ENCODE measurements around the gene GYG2. TPM values are rescaled to one million over a fixed set of nuclear protein-coding genes. Genes with fewer than 3 reads are reported as not detected.
"Not testable (repeated sequence)": the region's sequence is repeated elsewhere in the genome, so short reads cannot be mapped to it uniquely, and the experiment has no call there.

GYG2 gene
- total RNA-seq, 1 experiment from 2014 or later = 47.6 TPM

- CTCF ChIA-PET = interaction anchor here (1.7 kb wide), 1 partner anchor 11 kb away, joined by 4 read pairs; no protein-coding TSS in a partner anchor
- no peaks in the 10 kb centered on the region for H3K36me3 Mint-ChIP-seq
- H3K27ac Mint-ChIP-seq = peak overlapping the region; percentile 100
Measured at GRCh38 chrX:2801223-2801622, 27.5 kb upstream of the GYG2 start.

DNA sequence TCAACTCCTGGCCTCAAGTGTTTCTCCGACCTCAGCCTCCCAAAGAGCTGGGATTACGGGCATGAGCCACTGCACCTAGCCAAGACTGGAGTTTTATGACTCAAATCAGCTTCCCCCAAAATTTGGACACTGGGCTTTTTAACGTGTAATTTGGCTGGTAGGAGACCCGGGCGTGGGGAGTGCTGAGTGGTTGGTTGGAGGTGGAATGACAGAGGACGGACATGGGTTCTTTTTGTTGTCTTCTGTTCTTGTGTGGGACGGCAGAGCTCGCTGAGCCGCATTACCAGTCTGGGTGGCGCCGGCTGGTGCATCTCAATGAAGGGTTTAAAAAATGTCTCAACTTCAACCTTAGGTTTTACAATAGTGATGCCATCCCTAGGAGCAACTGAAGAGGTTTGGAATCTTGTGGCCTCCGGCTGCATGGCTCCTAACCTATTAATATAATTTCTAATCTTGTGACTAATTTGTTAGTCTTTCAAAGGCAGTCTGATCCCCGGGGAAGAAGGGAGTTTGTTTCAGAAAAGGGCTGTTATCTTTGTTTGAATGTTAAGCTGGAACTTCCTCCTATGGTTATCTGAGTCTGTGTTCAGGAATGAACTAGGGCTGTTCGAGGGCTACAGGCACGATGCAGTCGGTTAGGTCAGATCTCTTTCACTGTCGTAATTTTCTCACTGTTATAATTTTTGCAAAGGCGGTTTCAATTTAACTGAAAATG is 26.2 kb upstream of the GYG2 start:
- H3K4me3 Mint-ChIP-seq; POLR2A ChIA-PET; DNase-seq (ENCODE audit: low spot score); H3K9me3 Mint-ChIP-seq; H3K36me3 Mint-ChIP-seq; H3K27me3 Mint-ChIP-seq (ENCODE audit: low read depth); ATAC-seq: not testable (repeated sequence)
- H3K27ac Mint-ChIP-seq = peak overlapping the region; percentile 95
- CTCF ChIA-PET = interaction anchor here (1.7 kb wide), 1 partner anchor 10 kb away, joined by 4 read pairs; no protein-coding TSS in a partner anchor
- H3K4me1 Mint-ChIP-seq = peaks cover 68% of the 10 kb centered on the region

More at GRCh38 chrX:2801223-2801622, 27.5 kb upstream of the GYG2 start:
- peaks cover 60% of the 10 kb centered on the region for H3K4me1 Mint-ChIP-seq
- H3K9me3 Mint-ChIP-seq = no peaks in the 10 kb centered on the region
- POLR2A ChIA-PET = no interaction called here
- TF ChIP-seq ZNF263 (CRISPR knock-in tag; IDR thresholded peaks at IDR 0.05; ENCODE audit: low read depth) (no peak), ZNF232 (CRISPR knock-in tag; IDR thresholded peaks at IDR 0.05) (no peak)
- TF ChIP-seq, protein P1, sequence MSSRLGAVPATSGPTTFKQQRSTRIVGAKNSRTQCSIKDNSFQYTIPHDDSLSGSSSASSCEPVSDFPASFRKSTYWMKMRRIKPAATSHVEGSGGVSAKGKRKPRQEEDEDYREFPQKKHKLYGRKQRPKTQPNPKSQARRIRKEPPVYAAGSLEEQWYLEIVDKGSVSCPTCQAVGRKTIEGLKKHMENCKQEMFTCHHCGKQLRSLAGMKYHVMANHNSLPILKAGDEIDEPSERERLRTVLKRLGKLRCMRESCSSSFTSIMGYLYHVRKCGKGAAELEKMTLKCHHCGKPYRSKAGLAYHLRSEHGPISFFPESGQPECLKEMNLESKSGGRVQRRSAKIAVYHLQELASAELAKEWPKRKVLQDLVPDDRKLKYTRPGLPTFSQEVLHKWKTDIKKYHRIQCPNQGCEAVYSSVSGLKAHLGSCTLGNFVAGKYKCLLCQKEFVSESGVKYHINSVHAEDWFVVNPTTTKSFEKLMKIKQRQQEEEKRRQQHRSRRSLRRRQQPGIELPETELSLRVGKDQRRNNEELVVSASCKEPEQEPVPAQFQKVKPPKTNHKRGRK (CRISPR knock-in tag; IDR thresholded peaks at IDR 0.05; ENCODE audit: borderline replicate concordance) = no peak
- peak overlapping the region; percentile 69 for H3K4me3 Mint-ChIP-seq
- no peaks in the 10 kb centered on the region for H3K27me3 Mint-ChIP-seq (ENCODE audit: low read depth)
- ATAC-seq (no peak), DNase-seq (ENCODE audit: low spot score) (no peak)

- peaks cover 77% of the 10 kb centered on the region for H3K4me1 Mint-ChIP-seq
- not testable (repeated sequence) for H3K36me3 Mint-ChIP-seq
Measured at GRCh38 chrX:2803486-2803885, 25.2 kb upstream of the GYG2 start.

GRCh38 chrX:2804106-2804843 is 24.5 kb upstream of the GYG2 start:
- peak; percentile 43 for ATAC-seq
- POLR2A ChIA-PET; H3K36me3 Mint-ChIP-seq; H3K4me3 Mint-ChIP-seq; CTCF ChIA-PET; H3K9me3 Mint-ChIP-seq; DNase-seq (ENCODE audit: low spot score); H3K27me3 Mint-ChIP-seq (ENCODE audit: low read depth): not testable (repeated sequence)
- Mint-ChIP-seq H3K4me1 (peaks cover 69% of the 10 kb centered on the region), H3K27ac (peak overlapping the region; percentile 96)

More at GRCh38 chrX:2803486-2803885, 25.2 kb upstream of the GYG2 start:
- DNase-seq (ENCODE audit: low spot score); CTCF ChIA-PET; H3K9me3 Mint-ChIP-seq; H3K27me3 Mint-ChIP-seq (ENCODE audit: low read depth); POLR2A ChIA-PET; H3K4me3 Mint-ChIP-seq: not testable (repeated sequence)
- TF ChIP-seq USF2 (CRISPR knock-in tag; IDR thresholded peaks at IDR 0.05) (peak; percentile 50), USF1 (CRISPR knock-in tag; IDR thresholded peaks at IDR 0.05) (peak; percentile 35; the same call in 1 of the 2 replicates)
- H3K27ac Mint-ChIP-seq = peak overlapping the region; percentile 96
- peak; percentile 6; the same call in 1 of the 2 replicates for ATAC-seq

GRCh38 chrX:2804858-2805257 is 23.9 kb upstream of the GYG2 start:
- Mint-ChIP-seq H3K4me1 (peaks cover 64% of the 10 kb centered on the region), H3K27ac (peak overlapping the region; percentile 96), H3K9me3 (peaks cover 12% of the 10 kb centered on the region)
- POLR2A ChIA-PET; H3K4me3 Mint-ChIP-seq; H3K36me3 Mint-ChIP-seq; H3K27me3 Mint-ChIP-seq (ENCODE audit: low read depth); CTCF ChIA-PET; DNase-seq (ENCODE audit: low spot score): not testable (repeated sequence)
- ATAC-seq = peak; percentile 20

GRCh38 chrX:2811271-2811670 is 17.5 kb upstream of the GYG2 start:
- no peaks in the 10 kb centered on the region; the same call in 1 of the 2 replicates for H3K27me3 Mint-ChIP-seq (ENCODE audit: low read depth)
- DNase-seq (ENCODE audit: low spot score) = no peak
- no peak for ATAC-seq
- peaks cover 12% of the 10 kb centered on the region for H3K9me3 Mint-ChIP-seq
- H3K4me1 Mint-ChIP-seq = peaks cover 25% of the 10 kb centered on the region
- H3K36me3 Mint-ChIP-seq = peaks cover 9% of the 10 kb centered on the region
- H3K4me3 Mint-ChIP-seq = no peak overlapping the region
- CTCF ChIA-PET = no interaction called here
- POLR2A ChIA-PET = no interaction called here
- H3K27ac Mint-ChIP-seq = no peak overlapping the region
- no peak for TF ChIP-seq TCF7 (CRISPR knock-in tag; IDR thresholded peaks at IDR 0.05; ENCODE audit: low read depth)
- TF ChIP-seq NR3C1 (CRISPR knock-in tag; conservative IDR thresholded peaks at IDR 0.05; ENCODE audit: low read depth) = no peak
- TF ChIP-seq, protein P2, sequence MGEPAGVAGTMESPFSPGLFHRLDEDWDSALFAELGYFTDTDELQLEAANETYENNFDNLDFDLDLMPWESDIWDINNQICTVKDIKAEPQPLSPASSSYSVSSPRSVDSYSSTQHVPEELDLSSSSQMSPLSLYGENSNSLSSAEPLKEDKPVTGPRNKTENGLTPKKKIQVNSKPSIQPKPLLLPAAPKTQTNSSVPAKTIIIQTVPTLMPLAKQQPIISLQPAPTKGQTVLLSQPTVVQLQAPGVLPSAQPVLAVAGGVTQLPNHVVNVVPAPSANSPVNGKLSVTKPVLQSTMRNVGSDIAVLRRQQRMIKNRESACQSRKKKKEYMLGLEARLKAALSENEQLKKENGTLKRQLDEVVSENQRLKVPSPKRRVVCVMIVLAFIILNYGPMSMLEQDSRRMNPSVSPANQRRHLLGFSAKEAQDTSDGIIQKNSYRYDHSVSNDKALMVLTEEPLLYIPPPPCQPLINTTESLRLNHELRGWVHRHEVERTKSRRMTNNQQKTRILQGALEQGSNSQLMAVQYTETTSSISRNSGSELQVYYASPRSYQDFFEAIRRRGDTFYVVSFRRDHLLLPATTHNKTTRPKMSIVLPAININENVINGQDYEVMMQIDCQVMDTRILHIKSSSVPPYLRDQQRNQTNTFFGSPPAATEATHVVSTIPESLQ (CRISPR knock-in tag; IDR thresholded peaks at IDR 0.05) = no peak
- TF ChIP-seq, protein P3, sequence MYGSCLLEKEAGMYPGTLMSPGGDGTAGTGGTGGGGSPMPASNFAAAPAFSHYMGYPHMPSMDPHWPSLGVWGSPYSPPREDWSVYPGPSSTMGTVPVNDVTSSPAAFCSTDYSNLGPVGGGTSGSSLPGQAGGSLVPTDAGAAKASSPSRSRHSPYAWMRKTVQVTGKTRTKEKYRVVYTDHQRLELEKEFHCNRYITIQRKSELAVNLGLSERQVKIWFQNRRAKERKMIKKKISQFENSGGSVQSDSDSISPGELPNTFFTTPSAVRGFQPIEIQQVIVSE (CRISPR knock-in tag; IDR thresholded peaks at IDR 0.05; ENCODE audit: borderline replicate concordance) = no peak
- TF ChIP-seq IRF2 (CRISPR knock-in tag; IDR thresholded peaks at IDR 0.05; ENCODE audit: borderline replicate concordance, low read depth) = no peak
- no peak for TF ChIP-seq JAZF1 (CRISPR knock-in tag; IDR thresholded peaks at IDR 0.05)
- TF ChIP-seq ATF1 (CRISPR knock-in tag; IDR thresholded peaks at IDR 0.05) = no peak
- no peak for TF ChIP-seq ZNF423 (CRISPR knock-in tag; IDR thresholded peaks at IDR 0.05)
